Astrocyte (in vitro differentiated cells and primary cell): ENCODE measurements around the gene MYADML2.

Experiments used
- EZH2 ChIP-seq: IDR thresholded peaks from 2 replicates; pipeline ENCODE4 v1.6.1; 2012; ENCODE audit warnings: mild to moderate bottlenecking, low read length, inconsistent platforms; ENCODE audit not compliant: insufficient read depth
- TF ChIP-seq, protein P1 (sequence below): IDR thresholded peaks from 2 replicates; pipeline ENCODE4 v1.5.1; 2011; ENCODE audit warnings: low read depth, mild to moderate bottlenecking, inconsistent platforms, low read length, moderate library complexity; ENCODE audit not compliant: insufficient read depth

DNA sequence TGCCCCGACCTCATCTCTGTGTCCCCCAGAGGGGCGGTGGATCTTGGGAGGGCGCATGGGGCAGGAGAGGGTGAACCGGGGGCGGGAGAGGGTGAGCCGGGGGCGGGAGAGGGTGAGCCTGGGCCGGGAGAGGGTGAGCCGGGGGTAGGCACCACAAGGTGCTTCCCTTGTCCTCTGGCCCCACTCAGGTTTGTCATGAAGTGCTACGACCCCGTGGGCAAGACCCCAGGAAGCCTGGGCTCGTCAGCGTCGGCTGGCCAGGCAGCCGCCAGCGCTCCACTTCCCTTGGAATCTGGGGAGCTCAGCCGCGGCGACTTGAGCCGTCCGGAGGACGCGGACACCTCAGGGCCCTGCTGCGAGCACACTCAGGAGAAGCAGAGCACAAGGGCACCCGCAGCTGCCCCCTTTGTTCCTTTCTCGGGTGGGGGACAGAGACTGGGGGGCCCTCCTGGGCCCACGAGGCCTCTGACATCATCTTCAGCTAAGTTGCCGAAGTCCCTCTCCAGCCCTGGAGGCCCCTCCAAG, 49.3 kb upstream of the MYADML2 start:
- TF ChIP-seq, protein P1, sequence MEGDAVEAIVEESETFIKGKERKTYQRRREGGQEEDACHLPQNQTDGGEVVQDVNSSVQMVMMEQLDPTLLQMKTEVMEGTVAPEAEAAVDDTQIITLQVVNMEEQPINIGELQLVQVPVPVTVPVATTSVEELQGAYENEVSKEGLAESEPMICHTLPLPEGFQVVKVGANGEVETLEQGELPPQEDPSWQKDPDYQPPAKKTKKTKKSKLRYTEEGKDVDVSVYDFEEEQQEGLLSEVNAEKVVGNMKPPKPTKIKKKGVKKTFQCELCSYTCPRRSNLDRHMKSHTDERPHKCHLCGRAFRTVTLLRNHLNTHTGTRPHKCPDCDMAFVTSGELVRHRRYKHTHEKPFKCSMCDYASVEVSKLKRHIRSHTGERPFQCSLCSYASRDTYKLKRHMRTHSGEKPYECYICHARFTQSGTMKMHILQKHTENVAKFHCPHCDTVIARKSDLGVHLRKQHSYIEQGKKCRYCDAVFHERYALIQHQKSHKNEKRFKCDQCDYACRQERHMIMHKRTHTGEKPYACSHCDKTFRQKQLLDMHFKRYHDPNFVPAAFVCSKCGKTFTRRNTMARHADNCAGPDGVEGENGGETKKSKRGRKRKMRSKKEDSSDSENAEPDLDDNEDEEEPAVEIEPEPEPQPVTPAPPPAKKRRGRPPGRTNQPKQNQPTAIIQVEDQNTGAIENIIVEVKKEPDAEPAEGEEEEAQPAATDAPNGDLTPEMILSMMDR: no peak
- TF ChIP-seq EZH2: no peak
